Measurements from ENCODE around the gene GNG4. TPM values are rescaled to one million over a fixed set of nuclear protein-coding genes. Genes with fewer than 3 reads are reported as not detected.

Gene GNG4
- total and polyA plus RNA-seq, 10 of the 15 experiments (the other 5 are each of a cell fraction or from before 2014, with no cell fraction given) = 0.03 to 0.15 (median 0.15) TPM; not detected in 7

- TF ChIP-seq ZNF687 (IDR thresholded peaks at IDR 0.05) (peak; percentile 23; the same call in 1 of the 2 replicates), MTA2 (IDR thresholded peaks at IDR 0.05; ENCODE audit: low read depth) (peak; percentile 48; the same call in 1 of the 2 replicates), PML (IDR thresholded peaks at IDR 0.05; ENCODE audit: low read length) (peak; percentile 71; the same call in 1 of the 2 replicates), NKRF (conservative IDR thresholded peaks at IDR 0.05) (peak; percentile 59), SRF (IDR thresholded peaks at IDR 0.05; ENCODE audit: low read depth in 2 of 2, low read length in 2 of 2) (peak in 1 of 2 experiments; percentile 65; a peak in 1 of 4 replicates), POLR2A (IDR thresholded peaks at IDR 0.05; ENCODE audit: low read depth, low read length) (peak; percentile 86), CHD2 (IDR thresholded peaks at IDR 0.05; ENCODE audit: borderline replicate concordance, low read depth, low read length) (peak; percentile 83), IKZF1 (conservative IDR thresholded peaks at IDR 0.05) (peak; percentile 98), SUPT20H (IDR thresholded peaks at IDR 0.05; ENCODE audit: borderline replicate concordance, control insufficient read depth, low read depth, low read length) (no peak), TCF12 (IDR thresholded peaks at IDR 0.05; ENCODE audit: low read depth, low read length) (peak; percentile 48; the same call in 1 of the 2 replicates), MTA3 (IDR thresholded peaks at IDR 0.05; ENCODE audit: borderline replicate concordance, low read length) (no peak), ZBED1 (IDR thresholded peaks at IDR 0.05; ENCODE audit: borderline replicate concordance) (no peak), ATF3 (IDR thresholded peaks at IDR 0.05; ENCODE audit: borderline replicate concordance, extremely low read depth, low read depth, low read length) (peak; percentile 66; the same call in 1 of the 2 replicates), MEF2B (IDR thresholded peaks at IDR 0.05; ENCODE audit: partially characterized antibody, poor library complexity, severe bottlenecking) (peak; percentile 80), PKNOX1 (IDR thresholded peaks at IDR 0.05) (peak; percentile 64), DPF2 (IDR thresholded peaks at IDR 0.05) (0 out of 2 replicates have a peak, but pooled peaks have one; percentile 14), HCFC1 (IDR thresholded peaks at IDR 0.05; ENCODE audit: low read length) (peak; percentile 94), SIX5 (IDR thresholded peaks at IDR 0.05; ENCODE audit: low read depth, low read length, severe bottlenecking) (peak; percentile 91), NFYB (IDR thresholded peaks at IDR 0.05; ENCODE audit: insufficient read depth, low read depth, low read length) (no peak), SPI1 (IDR thresholded peaks at IDR 0.05; ENCODE audit: borderline replicate concordance, insufficient read depth, low read depth, low read length) (peak; percentile 29; the same call in 1 of the 2 replicates), PBX3 (IDR thresholded peaks at IDR 0.05; ENCODE audit: insufficient replicate concordance, low read depth, low read length) (no peak)
Measured at GRCh38 chr1:235504494-235505222, 144.9 kb downstream of the GNG4 start (continued).
